Stomach (tissue), 9 donors: Measurements from ENCODE around the gene KLK13. TPM values are rescaled to one million over a fixed set of nuclear protein-coding genes. Genes with fewer than 3 reads are reported as not detected.

Experiments
- DNase-seq, 2 donors: peaks; one replicate each; pipeline versions ENCODE4 v3.0.0 to v3.0.0-alpha.2; 2013 to 2019
- H3K27ac ChIP-seq, 5 donors: fragments of 200-600 bp in 4 of 5; sonication (generic) in 4 of 5; one replicate each; pipeline ENCODE4 v1.5.1; 2013 to 2019; ENCODE audit warnings: mild to moderate bottlenecking in 1 of 5, moderate library complexity in 1 of 5
- H3K27me3 ChIP-seq, 3 donors: fragments of 200-600 bp; sonication (generic); one replicate each; pipeline ENCODE4 v1.5.1; 2017 to 2019; ENCODE audit warnings: mixed run types in 1 of 3
- H3K36me3 ChIP-seq, 4 donors: fragments of 200-600 bp; sonication (generic); 1 replicate in 3 of 4; 2 replicates in 1 of 4; pipeline ENCODE4 v1.5.1; 2016 to 2019
- H3K4me1 ChIP-seq, 4 donors: fragments of 200-600 bp; sonication (generic); one replicate each; pipeline ENCODE4 v1.5.1; 2016 to 2019
- H3K4me3 ChIP-seq, 4 donors: fragments of 200-600 bp; sonication (generic) in 3 of 4; one replicate each; pipeline ENCODE4 v1.5.1; 2016 to 2019; ENCODE audit warnings: mild to moderate bottlenecking in 1 of 4
- H3K9me3 ChIP-seq, 4 donors: fragments of 200-600 bp; sonication (generic); one replicate each; pipeline ENCODE4 v1.5.1; 2016 to 2019
- EP300 ChIP-seq: sonication (generic); formaldehyde crosslinking; IDR thresholded peaks from one replicate; pipeline ENCODE4 v1.6.1; 2017; ENCODE audit warnings: antibody characterized with exemption
- POLR2A ChIP-seq, 4 donors: fragments of 450-650 bp; IDR thresholded peaks; one replicate each; pipeline ENCODE4 v1.6.1; 2016; ENCODE audit warnings: antibody characterized with exemption in 4 of 4, control low read depth in 2 of 4, mild to moderate bottlenecking in 1 of 4, moderate library complexity in 1 of 4
- POLR2AphosphoS5 ChIP-seq, 3 donors: sonication (generic); formaldehyde crosslinking; IDR thresholded peaks; one replicate each; pipeline ENCODE4 v1.6.1; 2016; ENCODE audit warnings: antibody characterized with exemption in 3 of 3
- WGBS, 5 donors: extraction: QIAGEN DNeasy Blood & Tissue Kit in 3 of 5; methylation state at CpG; one replicate each; pipeline versions ENCODE4 v1.1.5 to v1.1.7; 2013 to 2018; 5-methylcytosine and 5-hydroxymethylcytosine counted together
- intact Hi-C: fragments of 100-400 bp; cut with DNase I; formaldehyde crosslinking; loops from one replicate; pipeline ENCODE4 v1.15.1; 2023; ENCODE audit warnings: low total_unique reads
- polyA plus RNA-seq, 3 donors: library from polyadenylated mRNA; stranded (reverse); fragments of 200-250 nt; gene quantifications; one replicate each; pipeline ENCODE4 v1.2.3, GENCODE V29; 2013
- total RNA-seq, 5 donors: library from RNA; depleted of rRNA; stranded (reverse); fragments of >200 nt; gene quantifications; one replicate each; pipeline versions ENCODE4 v1.1.0 to v1.2.3, GENCODE V29; 2014 to 2016
- TF ChIP-seq, protein P1 (sequence below), 7 experiments: fragments of 450-650 bp in 4 of 7; fragments of 200-600 bp in 3 of 7; sonication (generic) in 3 of 7; IDR thresholded peaks; one replicate each; pipeline ENCODE4 v1.5.1; 2016 to 2019; ENCODE audit warnings: antibody characterized with exemption in 7 of 7, control low read depth in 2 of 7, mild to moderate bottlenecking in 1 of 7
- donor health status: healthy with polysubstance abuse.
- donor health status: Bipolar disorder and iron deficiency.
- donor health status: healthy.

Gene KLK13
- total and polyA plus RNA-seq, 8 donors: 3.2 to 82.1 (median 9.7) TPM; not detected in 4

DNA sequence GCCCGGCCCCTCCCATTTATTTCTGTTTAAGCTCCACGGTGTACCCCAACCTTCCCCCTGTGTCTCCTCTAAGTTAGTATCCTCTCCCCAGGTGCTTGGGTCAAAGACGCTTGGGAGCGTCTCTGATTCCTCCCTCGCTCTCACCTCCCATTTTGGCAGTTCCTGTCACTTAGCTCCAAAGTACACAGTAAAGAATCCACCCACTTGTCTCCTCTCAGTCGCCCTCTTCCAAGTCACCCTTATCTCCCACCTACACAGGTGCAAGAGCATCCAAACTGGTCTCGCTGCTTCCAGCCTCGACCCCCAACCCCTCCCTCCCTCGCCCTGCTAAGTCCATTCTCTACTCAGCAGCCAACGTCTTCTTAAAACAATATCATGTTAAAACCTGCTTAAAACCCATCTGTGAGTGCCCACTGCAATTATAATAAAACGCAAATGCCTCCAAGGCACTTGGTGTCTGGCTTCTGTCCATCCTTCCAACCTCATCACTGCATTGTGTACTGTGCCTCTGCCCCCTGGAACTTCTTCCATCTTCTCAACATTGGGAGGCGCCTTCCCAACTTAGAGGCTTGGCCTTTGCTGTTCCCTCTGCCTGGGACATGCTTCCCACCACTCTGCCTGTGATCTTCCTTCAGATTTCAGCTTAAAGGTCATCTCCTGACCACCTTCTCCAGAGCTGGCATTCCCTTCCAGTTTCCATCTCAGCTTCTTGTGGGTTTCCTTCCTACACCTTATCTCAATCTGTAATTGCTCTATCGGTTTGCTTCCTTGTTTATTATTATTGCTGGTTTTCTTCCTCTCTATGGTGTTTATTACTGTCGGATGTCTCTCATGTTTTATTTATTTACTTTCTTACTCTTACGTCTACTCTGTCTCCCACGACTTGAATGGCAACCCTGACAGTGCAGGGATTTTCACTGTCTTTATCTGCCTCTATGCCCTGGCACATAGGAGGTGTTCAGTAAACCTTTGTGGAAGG, 27.3 kb upstream of the KLK13 start:
- Histone ChIP-seq H3K27me3 (no peaks in the 10 kb centered on the region), H3K4me3 (no peak overlapping the region), H3K36me3 (no peaks in the 10 kb centered on the region), H3K9me3 (no peaks in the 10 kb centered on the region), H3K4me1 (peaks cover 0 to 26% (median 14%) of the 10 kb centered on the region in 4 donors), H3K27ac (no peak overlapping the region)
- WGBS, 5 donors: 43 to 59% (median 50%) methylated on average over 16 of the region's 16 CpGs
- DNase-seq: no peak
- intact Hi-C loops: no loop called here
- TF ChIP-seq, protein P1, sequence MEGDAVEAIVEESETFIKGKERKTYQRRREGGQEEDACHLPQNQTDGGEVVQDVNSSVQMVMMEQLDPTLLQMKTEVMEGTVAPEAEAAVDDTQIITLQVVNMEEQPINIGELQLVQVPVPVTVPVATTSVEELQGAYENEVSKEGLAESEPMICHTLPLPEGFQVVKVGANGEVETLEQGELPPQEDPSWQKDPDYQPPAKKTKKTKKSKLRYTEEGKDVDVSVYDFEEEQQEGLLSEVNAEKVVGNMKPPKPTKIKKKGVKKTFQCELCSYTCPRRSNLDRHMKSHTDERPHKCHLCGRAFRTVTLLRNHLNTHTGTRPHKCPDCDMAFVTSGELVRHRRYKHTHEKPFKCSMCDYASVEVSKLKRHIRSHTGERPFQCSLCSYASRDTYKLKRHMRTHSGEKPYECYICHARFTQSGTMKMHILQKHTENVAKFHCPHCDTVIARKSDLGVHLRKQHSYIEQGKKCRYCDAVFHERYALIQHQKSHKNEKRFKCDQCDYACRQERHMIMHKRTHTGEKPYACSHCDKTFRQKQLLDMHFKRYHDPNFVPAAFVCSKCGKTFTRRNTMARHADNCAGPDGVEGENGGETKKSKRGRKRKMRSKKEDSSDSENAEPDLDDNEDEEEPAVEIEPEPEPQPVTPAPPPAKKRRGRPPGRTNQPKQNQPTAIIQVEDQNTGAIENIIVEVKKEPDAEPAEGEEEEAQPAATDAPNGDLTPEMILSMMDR (IDR thresholded peaks at IDR 0.05): no peak
- TF ChIP-seq POLR2A (IDR thresholded peaks at IDR 0.05) (no peak), POLR2AphosphoS5 (IDR thresholded peaks at IDR 0.05) (no peak), EP300 (no peak)

DNA sequence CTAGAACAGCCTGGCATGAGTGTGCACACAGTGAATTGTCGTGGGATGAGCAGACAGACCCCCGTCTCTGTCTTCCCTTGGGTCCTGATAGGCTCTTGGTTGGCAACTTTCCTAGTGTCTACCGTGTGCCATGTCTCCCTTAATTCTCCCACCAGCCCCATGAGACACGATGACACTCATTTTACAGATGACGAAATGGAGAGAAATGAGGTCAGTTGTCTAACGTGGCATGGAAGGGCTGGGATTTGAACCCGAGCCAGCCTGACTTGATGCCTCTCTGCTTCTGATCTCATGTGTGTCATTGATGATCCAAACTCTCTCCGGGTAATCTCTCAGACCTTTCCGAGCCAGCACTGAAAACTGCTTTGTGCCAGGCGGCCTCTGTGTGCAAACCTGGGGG, 26.2 kb upstream of the KLK13 start:
- no peak for DNase-seq
- Histone ChIP-seq H3K36me3 (no peaks in the 10 kb centered on the region), H3K9me3 (no peaks in the 10 kb centered on the region), H3K4me1 (peaks cover 0 to 19% (median 9%) of the 10 kb centered on the region in 4 donors), H3K27me3 (no peaks in the 10 kb centered on the region), H3K27ac (no peak overlapping the region), H3K4me3 (no peak overlapping the region)
- intact Hi-C loops: no loop called here
- TF ChIP-seq POLR2AphosphoS5 (IDR thresholded peaks at IDR 0.05) (no peak), POLR2A (IDR thresholded peaks at IDR 0.05) (no peak), EP300 (no peak)
- TF ChIP-seq, protein P1 (IDR thresholded peaks at IDR 0.05): no peak
- 85 to 93% (median 88%) methylated on average over 10 of the region's 10 CpGs for WGBS, 5 donors

DNA sequence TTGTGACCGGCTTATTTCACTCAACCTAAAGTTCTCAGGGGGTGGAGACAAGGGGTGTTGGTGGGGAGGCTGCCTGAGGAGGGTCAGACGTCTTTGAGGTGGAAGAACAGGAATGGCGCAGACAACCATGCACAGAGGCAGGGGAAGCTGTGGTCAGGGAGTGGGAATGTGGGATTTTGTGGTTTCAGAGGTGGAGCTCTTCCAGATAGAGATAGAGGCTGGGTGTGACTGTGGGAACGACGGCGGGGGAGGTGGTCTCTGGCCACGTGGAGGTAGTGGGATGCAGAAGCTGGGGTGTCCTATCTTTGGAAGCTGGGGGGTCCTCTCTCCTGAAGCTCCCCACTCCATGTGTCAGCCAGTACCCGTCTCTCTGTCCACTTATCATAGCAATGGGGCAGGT, 25.6 kb upstream of the KLK13 start:
- H3K9me3 ChIP-seq: no peaks in the 10 kb centered on the region
- no peak overlapping the region for H3K4me3 ChIP-seq
- no peaks in the 10 kb centered on the region for H3K27me3 ChIP-seq
- DNase-seq: no peak
- H3K36me3 ChIP-seq: no peaks in the 10 kb centered on the region
- peaks cover 0 to 19% (median 9%) of the 10 kb centered on the region in 4 donors for H3K4me1 ChIP-seq
- WGBS, 5 donors: 34 to 58% (median 53%) methylated on average over 8 of the region's 8 CpGs
- TF ChIP-seq, protein P1 (IDR thresholded peaks at IDR 0.05): no peak
- TF ChIP-seq EP300: no peak
- TF ChIP-seq POLR2AphosphoS5 (IDR thresholded peaks at IDR 0.05): no peak
- TF ChIP-seq POLR2A (IDR thresholded peaks at IDR 0.05): no peak
- no peak overlapping the region for H3K27ac ChIP-seq
- intact Hi-C loops: no loop called here

DNA sequence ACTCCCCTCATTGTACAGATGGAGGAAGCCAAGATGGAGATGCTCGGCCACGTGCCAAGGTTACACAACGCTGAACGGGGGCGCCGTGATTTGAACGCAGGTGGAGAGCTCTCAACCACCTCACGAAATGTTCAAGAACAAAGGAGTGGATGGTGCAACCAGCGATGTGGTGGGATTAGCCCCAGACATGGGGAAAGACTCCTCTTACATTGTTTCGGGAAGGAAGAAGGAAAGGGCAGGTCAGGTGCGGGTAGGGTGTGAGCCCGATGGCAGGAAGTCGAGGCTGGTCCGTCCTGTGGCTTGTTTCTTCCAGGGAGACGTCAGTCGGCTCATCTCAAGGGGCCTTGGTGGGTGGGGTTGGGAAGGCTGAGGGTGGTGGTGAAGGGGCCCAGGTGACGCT, 24.9 kb upstream of the KLK13 start:
- Histone ChIP-seq H3K4me3 (no peak overlapping the region), H3K9me3 (no peaks in the 10 kb centered on the region), H3K27ac (no peak overlapping the region), H3K4me1 (peaks cover 0 to 14% (median 4%) of the 10 kb centered on the region in 4 donors), H3K36me3 (no peaks in the 10 kb centered on the region), H3K27me3 (no peaks in the 10 kb centered on the region)
- TF ChIP-seq EP300 (no peak), POLR2AphosphoS5 (IDR thresholded peaks at IDR 0.05) (no peak), POLR2A (IDR thresholded peaks at IDR 0.05) (no peak)
- TF ChIP-seq, protein P1 (IDR thresholded peaks at IDR 0.05): no peak
- WGBS, 5 donors: 84 to 89% (median 87%) methylated on average over 17 of the region's 17 CpGs
- intact Hi-C loops: no loop called here
- no peak for DNase-seq
